Mucosa of stomach (tissue), 1 donor: ENCODE measurements around the gene DDX28.
"Not testable (repeated sequence)": the region's sequence is repeated elsewhere in the genome, so short reads cannot be mapped to it uniquely, and the experiment has no call there.

Experiments used
- H3K27me3 ChIP-seq: one replicate; pipeline ENCODE4 v1.7.0; 2013; ENCODE audit warnings: mild to moderate bottlenecking, low read length; ENCODE audit not compliant: control insufficient read depth, insufficient read depth
- H3K36me3 ChIP-seq: one replicate; pipeline ENCODE4 v1.7.0; 2013; ENCODE audit warnings: low read length; ENCODE audit not compliant: control insufficient read depth, insufficient read depth
- H3K4me1 ChIP-seq: one replicate; pipeline ENCODE4 v1.7.0; 2013; ENCODE audit warnings: mild to moderate bottlenecking, low read length; ENCODE audit not compliant: control insufficient read depth, insufficient read depth
- H3K4me3 ChIP-seq: one replicate; pipeline ENCODE4 v1.7.0; 2013; ENCODE audit warnings: low read length
- H3K9ac ChIP-seq: one replicate; pipeline ENCODE4 v1.7.0; 2013; ENCODE audit warnings: mild to moderate bottlenecking, low read length, moderate library complexity
- H3K9me3 ChIP-seq: one replicate; pipeline ENCODE4 v1.7.0; 2013; ENCODE audit warnings: mild to moderate bottlenecking, low read length, moderate library complexity; ENCODE audit not compliant: control insufficient read depth
- donor health status: Pancreatic carcinoma.

The DDX28 gene

GRCh38 chr16:67989322-67990017, 33.6 kb downstream of the DDX28 start:
- no peak overlapping the region for H3K9ac ChIP-seq
- peaks cover 15% of the 10 kb centered on the region for H3K4me1 ChIP-seq
- no peaks in the 10 kb centered on the region for H3K36me3 ChIP-seq
- peaks cover 8% of the 10 kb centered on the region for H3K27me3 ChIP-seq
- H3K9me3 ChIP-seq = no peaks in the 10 kb centered on the region
- no peak overlapping the region for H3K4me3 ChIP-seq

GRCh38 chr16:67988675-67989074, 34.4 kb downstream of the DDX28 start:
- no peak overlapping the region for H3K4me3 ChIP-seq
- peaks cover 12% of the 10 kb centered on the region for H3K4me1 ChIP-seq
- H3K27me3 ChIP-seq = peaks cover 8% of the 10 kb centered on the region
- H3K9ac ChIP-seq = no peak overlapping the region
- H3K36me3 ChIP-seq = no peaks in the 10 kb centered on the region
- no peaks in the 10 kb centered on the region for H3K9me3 ChIP-seq

- Histone ChIP-seq H3K27me3 (peaks cover 7% of the 10 kb centered on the region), H3K9me3 (no peaks in the 10 kb centered on the region), H3K9ac (no peak overlapping the region), H3K36me3 (no peaks in the 10 kb centered on the region), H3K4me1 (peaks cover under 1% of the 10 kb centered on the region), H3K4me3 (no peak overlapping the region)
These were observed 35.4 kb downstream of the DDX28 start for GRCh38 chr16:67987460-67988160.

- Histone ChIP-seq H3K4me1 (no peaks in the 10 kb centered on the region), H3K9ac (no peak overlapping the region), H3K27me3 (peaks cover under 1% of the 10 kb centered on the region), H3K9me3 (no peaks in the 10 kb centered on the region), H3K36me3 (no peaks in the 10 kb centered on the region), H3K4me3 (no peak overlapping the region)
These were observed 36.1 kb downstream of the DDX28 start for GRCh38 chr16:67986949-67987348.

- H3K4me3 ChIP-seq = no peak overlapping the region
- H3K4me1 ChIP-seq = no peaks in the 10 kb centered on the region
- peaks cover 14% of the 10 kb centered on the region for H3K27me3 ChIP-seq
- no peaks in the 10 kb centered on the region for H3K9me3 ChIP-seq
- no peaks in the 10 kb centered on the region for H3K36me3 ChIP-seq
- H3K9ac ChIP-seq = no peak overlapping the region
These were observed 40.9 kb downstream of the DDX28 start for GRCh38 chr16:67982011-67982696.

GRCh38 chr16:67979955-67980678, 42.9 kb downstream of the DDX28 start, which contains the start of gene DPEP3:
TSS of gene DPEP3 (minus strand) at chr16:67980499. CDS start at chr16:67980380, 119 bp downstream.
- H3K4me3 ChIP-seq = no peak within 1 kb of the TSS
- no peaks in the 10 kb centered on the region for H3K4me1 ChIP-seq
- H3K9ac ChIP-seq = no peak within 1 kb of the TSS
- peaks cover 22% of the 10 kb centered on the region for H3K27me3 ChIP-seq
- no peaks in the 10 kb centered on the region for H3K9me3 ChIP-seq
- no peaks in the 10 kb centered on the region for H3K36me3 ChIP-seq

GRCh38 chr16:67977469-67978227, 45.4 kb downstream of the DDX28 start:
- Histone ChIP-seq H3K4me3 (no peak overlapping the region), H3K36me3 (no peaks in the 10 kb centered on the region)

GRCh38 chr16:67977005-67977404, 46.0 kb downstream of the DDX28 start:
- H3K9ac ChIP-seq = no peak overlapping the region
- H3K4me3 ChIP-seq = no peak overlapping the region
- peaks cover 22% of the 10 kb centered on the region for H3K27me3 ChIP-seq
- no peaks in the 10 kb centered on the region for H3K4me1 ChIP-seq
- H3K36me3 ChIP-seq = no peaks in the 10 kb centered on the region
- no peaks in the 10 kb centered on the region for H3K9me3 ChIP-seq

More at GRCh38 chr16:67977469-67978227, 45.4 kb downstream of the DDX28 start:
- H3K9ac ChIP-seq = no peak overlapping the region
- H3K27me3 ChIP-seq = peaks cover 22% of the 10 kb centered on the region
- H3K4me1 ChIP-seq = no peaks in the 10 kb centered on the region
- no peaks in the 10 kb centered on the region for H3K9me3 ChIP-seq

- Histone ChIP-seq H3K4me3 (no peak overlapping the region), H3K36me3 (no peaks in the 10 kb centered on the region), H3K27me3 (peaks cover 22% of the 10 kb centered on the region), H3K9ac (no peak overlapping the region), H3K9me3 (no peaks in the 10 kb centered on the region), H3K4me1 (no peaks in the 10 kb centered on the region)
These were observed 46.8 kb downstream of the DDX28 start for GRCh38 chr16:67976205-67976604.

- Histone ChIP-seq H3K36me3 (no peaks in the 10 kb centered on the region), H3K9me3 (no peaks in the 10 kb centered on the region), H3K9ac (no peak overlapping the region), H3K4me3 (no peak overlapping the region), H3K27me3 (peaks cover 22% of the 10 kb centered on the region), H3K4me1 (no peaks in the 10 kb centered on the region)
These were observed 47.5 kb downstream of the DDX28 start for GRCh38 chr16:67975321-67976105.

- H3K4me1 ChIP-seq, H3K9ac ChIP-seq, H3K4me3 ChIP-seq, H3K36me3 ChIP-seq, H3K9me3 ChIP-seq: not testable (repeated sequence)
- peaks cover 17% of the 10 kb centered on the region for H3K27me3 ChIP-seq
These were observed 50.7 kb downstream of the DDX28 start for GRCh38 chr16:67972285-67972684.
